GM23338 (cell line): Measurements from ENCODE around the gene DLG4. TPM values are rescaled to one million over a fixed set of nuclear protein-coding genes. Genes with fewer than 3 reads are reported as not detected.

Source experiments
- ATAC-seq: fragments of 200-7000 bp; cut with Tn5 transposase; 3 replicates; pipeline ENCODE4 v1.9.1; 2020
- DNase-seq: peaks from one replicate; pipeline ENCODE4 v3.0.0-alpha.2; 2015; ENCODE audit warnings: low spot score
- H2AFZ ChIP-seq: fragments of 200-600 bp; sonication (generic); 2 replicates; pipeline ENCODE4 v1.8.0; 2016; ENCODE audit warnings: antibody characterized with exemption, mild to moderate bottlenecking, moderate library complexity
- H3F3A ChIP-seq: fragments of 200-600 bp; sonication (generic); replicated peaks from 2 replicates; pipeline ENCODE4 v1.8.0; 2017; ENCODE audit warnings: antibody characterized with exemption, mixed run types, low read depth
- H3K27ac ChIP-seq: fragments of 200-600 bp; sonication (generic); 2 replicates; pipeline ENCODE4 v1.6.1; 2016; ENCODE audit warnings: low read depth
- H3K27me3 ChIP-seq: fragments of 200-600 bp; sonication (generic); 2 replicates; pipeline ENCODE4 v1.8.0; 2016; ENCODE audit warnings: mild to moderate bottlenecking, mixed run types, moderate library complexity; ENCODE audit not compliant: insufficient read depth
- H3K36me3 ChIP-seq: fragments of 200-600 bp; sonication (generic); 2 replicates; pipeline ENCODE4 v1.8.0; 2016; ENCODE audit warnings: mild to moderate bottlenecking; ENCODE audit not compliant: insufficient read depth
- H3K4me1 ChIP-seq: fragments of 200-600 bp; sonication (generic); 2 replicates; pipeline ENCODE4 v1.8.0; 2016; ENCODE audit warnings: mild to moderate bottlenecking, moderate library complexity; ENCODE audit not compliant: insufficient read depth
- H3K4me2 ChIP-seq: fragments of 200-600 bp; sonication (generic); 2 replicates; pipeline ENCODE4 v1.7.1; 2017; ENCODE audit warnings: mixed run types
- H3K4me3 ChIP-seq: fragments of 200-600 bp; sonication (generic); 2 replicates; pipeline ENCODE4 v1.6.1; 2016; ENCODE audit warnings: mixed run types
- H3K79me2 ChIP-seq: fragments of 200-600 bp; sonication (generic); replicated peaks from 2 replicates; pipeline ENCODE4 v1.8.0; 2017; ENCODE audit warnings: mild to moderate bottlenecking; ENCODE audit not compliant: insufficient read depth
- H3K9me2 ChIP-seq: fragments of 200-600 bp; sonication (generic); 2 replicates; pipeline ENCODE4 v1.8.0; 2017; ENCODE audit not compliant: insufficient read depth
- H4K20me1 ChIP-seq: fragments of 200-600 bp; sonication (generic); replicated peaks from 2 replicates; pipeline ENCODE4 v1.8.0; 2017; ENCODE audit warnings: mild to moderate bottlenecking; ENCODE audit not compliant: insufficient read depth
- H3K27ac Mint-ChIP-seq: 2 replicates; pipeline ENCODE4 v1.8.0; 2020; ENCODE audit warnings: inconsistent platforms, mild to moderate bottlenecking, moderate library complexity, mixed read lengths
- H3K27me3 Mint-ChIP-seq: 3 replicates; pipeline ENCODE4 v1.8.0; 2022; ENCODE audit warnings: low read depth, mild to moderate bottlenecking, moderate library complexity, mixed read lengths, inconsistent platforms; ENCODE audit not compliant: insufficient read depth, poor library complexity
- H3K36me3 Mint-ChIP-seq: 3 replicates; pipeline ENCODE4 v1.8.0; 2021; ENCODE audit warnings: low read depth, mild to moderate bottlenecking, inconsistent platforms, moderate library complexity, mixed read lengths
- H3K4me1 Mint-ChIP-seq: 3 replicates; pipeline ENCODE4 v1.8.0; 2020; ENCODE audit warnings: mild to moderate bottlenecking, inconsistent platforms, mixed read lengths
- H3K4me3 Mint-ChIP-seq: 3 replicates; pipeline ENCODE4 v1.8.0; 2021; ENCODE audit warnings: moderate library complexity, mild to moderate bottlenecking, inconsistent platforms, mixed read lengths
- H3K9me3 Mint-ChIP-seq: 3 replicates; pipeline ENCODE4 v1.8.0; 2020; ENCODE audit warnings: moderate library complexity, mild to moderate bottlenecking, inconsistent platforms, mixed read lengths
- EZH2 ChIP-seq: fragments of 200-600 bp; sonication (generic); IDR thresholded peaks from one replicate; pipeline ENCODE4 v1.8.0; 2017; ENCODE audit warnings: antibody characterized with exemption, mild to moderate bottlenecking, low read depth; ENCODE audit not compliant: unreplicated experiment
- JUNB ChIP-seq: IDR thresholded peaks from one replicate; pipeline ENCODE4 v1.6.1; 2016; ENCODE audit warnings: antibody characterized with exemption; ENCODE audit not compliant: unreplicated experiment
- NANOG ChIP-seq: IDR thresholded peaks from 2 replicates; pipeline ENCODE4 v1.6.1; 2016; ENCODE audit warnings: antibody characterized with exemption, borderline replicate concordance
- POLR2AphosphoS5 ChIP-seq: IDR thresholded peaks from 2 replicates; pipeline ENCODE4 v1.6.1; 2016; ENCODE audit warnings: antibody characterized with exemption, low read depth
- STAT1 ChIP-seq: IDR thresholded peaks from one replicate; pipeline ENCODE4 v1.6.1; 2016; ENCODE audit warnings: antibody characterized with exemption; ENCODE audit not compliant: unreplicated experiment
- ZNF331 ChIP-seq: fragments of 250-450 bp; sonication (Bioruptor Pico); IDR thresholded peaks from 2 replicates; pipeline ENCODE4 v1.5.0; 2020; ENCODE audit warnings: low read depth, mild to moderate bottlenecking, moderate library complexity
- polyA plus RNA-seq: library from polyadenylated mRNA; unstranded; fragments of >200 nt; fragmentation: Nextera tagmentation; extraction: Ambion mirVana; gene quantifications from 2 replicates; pipeline ENCODE4 v1.2.1, GENCODE V29; 2016
- total RNA-seq: library from RNA; depleted of rRNA; stranded (reverse); fragments of >200 nt; shearing (Covaris generic); gene quantifications from 2 replicates; pipeline ENCODE4 v1.2.3, GENCODE V29; 2014
- TF ChIP-seq, protein P1 (sequence below): IDR thresholded peaks from one replicate; pipeline ENCODE4 v1.6.1; 2018; ENCODE audit warnings: antibody characterized with exemption; ENCODE audit not compliant: unreplicated experiment
- TF ChIP-seq, protein P2 (sequence below): fragments of 250-450 bp; sonication (Bioruptor Pico); IDR thresholded peaks from 2 replicates; pipeline ENCODE4 v1.5.0; 2020; ENCODE audit warnings: mild to moderate bottlenecking, moderate library complexity

The DLG4 gene
- total and polyA plus RNA-seq, 2 experiments from 2014 or later = 11.1 to 31.0 TPM

DNA sequence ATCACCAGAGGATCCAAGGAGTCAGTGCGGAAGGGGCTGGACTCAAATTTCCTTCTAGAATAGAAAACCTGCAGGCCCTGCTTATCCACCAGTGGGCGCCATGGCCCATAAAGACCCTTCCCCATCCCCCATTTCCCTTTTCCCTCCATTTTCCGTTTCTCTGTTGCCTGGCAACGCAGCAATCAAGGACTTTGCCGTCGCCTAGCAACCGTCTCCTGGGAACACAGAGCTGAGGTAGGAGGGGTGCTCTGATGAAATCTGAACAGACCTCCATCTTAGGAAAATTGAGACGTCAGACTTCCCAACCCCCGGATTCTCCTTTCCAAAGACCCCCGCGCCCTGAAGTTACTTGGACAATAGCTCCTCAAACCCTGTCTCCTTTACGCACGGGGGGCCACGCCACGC, 5.7 kb downstream of the DLG4 start (continued):
- no peak for TF ChIP-seq JUNB
- TF ChIP-seq, protein P1, sequence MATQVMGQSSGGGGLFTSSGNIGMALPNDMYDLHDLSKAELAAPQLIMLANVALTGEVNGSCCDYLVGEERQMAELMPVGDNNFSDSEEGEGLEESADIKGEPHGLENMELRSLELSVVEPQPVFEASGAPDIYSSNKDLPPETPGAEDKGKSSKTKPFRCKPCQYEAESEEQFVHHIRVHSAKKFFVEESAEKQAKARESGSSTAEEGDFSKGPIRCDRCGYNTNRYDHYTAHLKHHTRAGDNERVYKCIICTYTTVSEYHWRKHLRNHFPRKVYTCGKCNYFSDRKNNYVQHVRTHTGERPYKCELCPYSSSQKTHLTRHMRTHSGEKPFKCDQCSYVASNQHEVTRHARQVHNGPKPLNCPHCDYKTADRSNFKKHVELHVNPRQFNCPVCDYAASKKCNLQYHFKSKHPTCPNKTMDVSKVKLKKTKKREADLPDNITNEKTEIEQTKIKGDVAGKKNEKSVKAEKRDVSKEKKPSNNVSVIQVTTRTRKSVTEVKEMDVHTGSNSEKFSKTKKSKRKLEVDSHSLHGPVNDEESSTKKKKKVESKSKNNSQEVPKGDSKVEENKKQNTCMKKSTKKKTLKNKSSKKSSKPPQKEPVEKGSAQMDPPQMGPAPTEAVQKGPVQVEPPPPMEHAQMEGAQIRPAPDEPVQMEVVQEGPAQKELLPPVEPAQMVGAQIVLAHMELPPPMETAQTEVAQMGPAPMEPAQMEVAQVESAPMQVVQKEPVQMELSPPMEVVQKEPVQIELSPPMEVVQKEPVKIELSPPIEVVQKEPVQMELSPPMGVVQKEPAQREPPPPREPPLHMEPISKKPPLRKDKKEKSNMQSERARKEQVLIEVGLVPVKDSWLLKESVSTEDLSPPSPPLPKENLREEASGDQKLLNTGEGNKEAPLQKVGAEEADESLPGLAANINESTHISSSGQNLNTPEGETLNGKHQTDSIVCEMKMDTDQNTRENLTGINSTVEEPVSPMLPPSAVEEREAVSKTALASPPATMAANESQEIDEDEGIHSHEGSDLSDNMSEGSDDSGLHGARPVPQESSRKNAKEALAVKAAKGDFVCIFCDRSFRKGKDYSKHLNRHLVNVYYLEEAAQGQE = no peak
- no peak for TF ChIP-seq STAT1
- no peak for TF ChIP-seq ZNF331 (CRISPR knock-in tag)
- TF ChIP-seq NANOG = peak; percentile 13; the same call in 1 of the 2 replicates
- TF ChIP-seq EZH2 = no peak

DNA sequence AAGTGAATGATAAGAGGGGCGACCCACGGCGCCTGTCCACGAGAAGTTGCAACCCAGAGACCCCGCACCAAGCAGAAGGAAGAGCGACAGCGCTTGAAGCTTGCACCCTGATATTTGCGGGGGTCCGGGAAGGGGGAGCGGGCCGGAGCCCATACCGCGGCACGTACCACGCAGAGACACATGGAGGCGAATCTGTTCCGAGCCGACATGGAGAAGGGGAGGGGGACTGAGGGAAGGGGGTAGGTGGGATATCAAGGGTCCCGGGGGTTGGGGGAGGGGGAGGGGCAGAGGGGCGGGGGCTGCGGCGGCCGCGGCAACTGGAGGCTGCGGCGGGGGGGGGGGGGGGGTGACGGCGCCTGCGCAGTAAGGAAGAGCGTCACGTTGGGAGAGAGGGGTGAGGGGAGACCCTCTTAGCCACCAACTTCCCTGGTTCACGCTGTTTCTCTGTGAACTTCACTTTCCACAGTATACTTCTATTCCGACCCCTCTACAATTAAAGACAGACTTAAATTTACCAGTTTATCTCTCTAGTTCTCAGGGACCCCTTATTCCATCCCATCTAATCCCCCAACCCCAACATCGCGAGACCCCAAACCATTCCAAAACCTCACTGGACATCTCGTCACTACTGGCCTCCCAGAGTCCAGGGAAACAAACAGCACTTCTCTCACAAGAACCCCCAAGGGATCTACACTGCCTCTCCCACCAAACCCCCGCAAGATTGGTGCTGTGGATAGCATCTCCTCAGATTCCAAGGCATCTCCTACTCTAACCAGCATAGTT, 8.0 kb downstream of the DLG4 start:
- Mint-ChIP-seq H3K9me3 (no peaks in the 10 kb centered on the region), H3K4me3 (peak overlapping the region; percentile 82), H3K27me3 (peaks cover 26% of the 10 kb centered on the region), H3K27ac (peak overlapping the region; percentile 16), H3K36me3 (peaks cover 3% of the 10 kb centered on the region; the same call in 2 of the 3 replicates), H3K4me1 (peaks cover 61% of the 10 kb centered on the region)
- Histone ChIP-seq H3K36me3 (no peaks in the 10 kb centered on the region), H4K20me1 (no peaks in the 10 kb centered on the region; the same call in 1 of the 2 replicates), H3K79me2 (peaks cover 53% of the 10 kb centered on the region), H2AFZ (no peak overlapping the region), H3K27me3 (no peaks in the 10 kb centered on the region), H3K4me3 (peak overlapping the region; percentile 80), H3K27ac (no peak overlapping the region), H3F3A (peaks cover 20% of the 10 kb centered on the region), H3K4me1 (peaks cover 55% of the 10 kb centered on the region), H3K9me2 (no peaks in the 10 kb centered on the region), H3K4me2 (peak overlapping the region; percentile 98)
- TF ChIP-seq, protein P2, sequence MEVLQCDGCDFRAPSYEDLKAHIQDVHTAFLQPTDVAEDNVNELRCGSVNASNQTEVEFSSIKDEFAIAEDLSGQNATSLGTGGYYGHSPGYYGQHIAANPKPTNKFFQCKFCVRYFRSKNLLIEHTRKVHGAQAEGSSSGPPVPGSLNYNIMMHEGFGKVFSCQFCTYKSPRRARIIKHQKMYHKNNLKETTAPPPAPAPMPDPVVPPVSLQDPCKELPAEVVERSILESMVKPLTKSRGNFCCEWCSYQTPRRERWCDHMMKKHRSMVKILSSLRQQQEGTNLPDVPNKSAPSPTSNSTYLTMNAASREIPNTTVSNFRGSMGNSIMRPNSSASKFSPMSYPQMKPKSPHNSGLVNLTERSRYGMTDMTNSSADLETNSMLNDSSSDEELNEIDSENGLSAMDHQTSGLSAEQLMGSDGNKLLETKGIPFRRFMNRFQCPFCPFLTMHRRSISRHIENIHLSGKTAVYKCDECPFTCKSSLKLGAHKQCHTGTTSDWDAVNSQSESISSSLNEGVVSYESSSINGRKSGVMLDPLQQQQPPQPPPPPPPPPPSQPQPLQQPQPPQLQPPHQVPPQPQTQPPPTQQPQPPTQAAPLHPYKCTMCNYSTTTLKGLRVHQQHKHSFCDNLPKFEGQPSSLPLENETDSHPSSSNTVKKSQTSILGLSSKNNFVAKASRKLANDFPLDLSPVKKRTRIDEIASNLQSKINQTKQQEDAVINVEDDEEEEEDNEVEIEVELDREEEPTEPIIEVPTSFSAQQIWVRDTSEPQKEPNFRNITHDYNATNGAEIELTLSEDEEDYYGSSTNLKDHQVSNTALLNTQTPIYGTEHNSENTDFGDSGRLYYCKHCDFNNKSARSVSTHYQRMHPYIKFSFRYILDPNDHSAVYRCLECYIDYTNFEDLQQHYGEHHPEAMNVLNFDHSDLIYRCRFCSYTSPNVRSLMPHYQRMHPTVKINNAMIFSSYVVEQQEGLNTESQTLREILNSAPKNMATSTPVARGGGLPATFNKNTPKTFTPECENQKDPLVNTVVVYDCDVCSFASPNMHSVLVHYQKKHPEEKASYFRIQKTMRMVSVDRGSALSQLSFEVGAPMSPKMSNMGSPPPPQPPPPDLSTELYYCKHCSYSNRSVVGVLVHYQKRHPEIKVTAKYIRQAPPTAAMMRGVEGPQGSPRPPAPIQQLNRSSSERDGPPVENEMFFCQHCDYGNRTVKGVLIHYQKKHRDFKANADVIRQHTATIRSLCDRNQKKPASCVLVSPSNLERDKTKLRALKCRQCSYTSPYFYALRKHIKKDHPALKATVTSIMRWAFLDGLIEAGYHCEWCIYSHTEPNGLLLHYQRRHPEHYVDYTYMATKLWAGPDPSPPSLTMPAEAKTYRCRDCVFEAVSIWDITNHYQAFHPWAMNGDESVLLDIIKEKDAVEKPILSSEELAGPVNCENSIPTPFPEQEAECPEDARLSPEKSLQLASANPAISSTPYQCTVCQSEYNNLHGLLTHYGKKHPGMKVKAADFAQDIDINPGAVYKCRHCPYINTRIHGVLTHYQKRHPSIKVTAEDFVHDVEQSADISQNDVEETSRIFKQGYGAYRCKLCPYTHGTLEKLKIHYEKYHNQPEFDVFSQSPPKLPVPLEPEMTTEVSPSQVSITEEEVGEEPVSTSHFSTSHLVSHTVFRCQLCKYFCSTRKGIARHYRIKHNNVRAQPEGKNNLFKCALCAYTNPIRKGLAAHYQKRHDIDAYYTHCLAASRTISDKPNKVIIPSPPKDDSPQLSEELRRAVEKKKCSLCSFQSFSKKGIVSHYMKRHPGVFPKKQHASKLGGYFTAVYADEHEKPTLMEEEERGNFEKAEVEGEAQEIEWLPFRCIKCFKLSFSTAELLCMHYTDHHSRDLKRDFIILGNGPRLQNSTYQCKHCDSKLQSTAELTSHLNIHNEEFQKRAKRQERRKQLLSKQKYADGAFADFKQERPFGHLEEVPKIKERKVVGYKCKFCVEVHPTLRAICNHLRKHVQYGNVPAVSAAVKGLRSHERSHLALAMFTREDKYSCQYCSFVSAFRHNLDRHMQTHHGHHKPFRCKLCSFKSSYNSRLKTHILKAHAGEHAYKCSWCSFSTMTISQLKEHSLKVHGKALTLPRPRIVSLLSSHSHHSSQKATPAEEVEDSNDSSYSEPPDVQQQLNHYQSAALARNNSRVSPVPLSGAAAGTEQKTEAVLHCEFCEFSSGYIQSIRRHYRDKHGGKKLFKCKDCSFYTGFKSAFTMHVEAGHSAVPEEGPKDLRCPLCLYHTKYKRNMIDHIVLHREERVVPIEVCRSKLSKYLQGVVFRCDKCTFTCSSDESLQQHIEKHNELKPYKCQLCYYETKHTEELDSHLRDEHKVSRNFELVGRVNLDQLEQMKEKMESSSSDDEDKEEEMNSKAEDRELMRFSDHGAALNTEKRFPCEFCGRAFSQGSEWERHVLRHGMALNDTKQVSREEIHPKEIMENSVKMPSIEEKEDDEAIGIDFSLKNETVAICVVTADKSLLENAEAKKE (CRISPR knock-in tag) = no peak
- TF ChIP-seq ZNF331 (CRISPR knock-in tag) (no peak), STAT1 (no peak), POLR2AphosphoS5 (peak; percentile 21; the same call in 1 of the 2 replicates)
- peak; percentile 76 for DNase-seq
- no peak for ATAC-seq
